ENCODE measurements around the gene SPAG16.

- TF ChIP-seq, protein P1, sequence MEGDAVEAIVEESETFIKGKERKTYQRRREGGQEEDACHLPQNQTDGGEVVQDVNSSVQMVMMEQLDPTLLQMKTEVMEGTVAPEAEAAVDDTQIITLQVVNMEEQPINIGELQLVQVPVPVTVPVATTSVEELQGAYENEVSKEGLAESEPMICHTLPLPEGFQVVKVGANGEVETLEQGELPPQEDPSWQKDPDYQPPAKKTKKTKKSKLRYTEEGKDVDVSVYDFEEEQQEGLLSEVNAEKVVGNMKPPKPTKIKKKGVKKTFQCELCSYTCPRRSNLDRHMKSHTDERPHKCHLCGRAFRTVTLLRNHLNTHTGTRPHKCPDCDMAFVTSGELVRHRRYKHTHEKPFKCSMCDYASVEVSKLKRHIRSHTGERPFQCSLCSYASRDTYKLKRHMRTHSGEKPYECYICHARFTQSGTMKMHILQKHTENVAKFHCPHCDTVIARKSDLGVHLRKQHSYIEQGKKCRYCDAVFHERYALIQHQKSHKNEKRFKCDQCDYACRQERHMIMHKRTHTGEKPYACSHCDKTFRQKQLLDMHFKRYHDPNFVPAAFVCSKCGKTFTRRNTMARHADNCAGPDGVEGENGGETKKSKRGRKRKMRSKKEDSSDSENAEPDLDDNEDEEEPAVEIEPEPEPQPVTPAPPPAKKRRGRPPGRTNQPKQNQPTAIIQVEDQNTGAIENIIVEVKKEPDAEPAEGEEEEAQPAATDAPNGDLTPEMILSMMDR (IDR thresholded peaks at IDR 0.05), result no peak
- no peak for TF ChIP-seq POLR2A (IDR thresholded peaks at IDR 0.05)
These were observed 25.0 kb upstream of the SPAG16 start for GRCh38 chr2:213259266-213259665.
